Epithelial cell of proximal tubule (primary cell): Measurements from ENCODE around the gene NF1. TPM values are rescaled to one million over a fixed set of nuclear protein-coding genes. Genes with fewer than 3 reads are reported as not detected.

Source experiments
- DNase-seq: peaks from one replicate; pipeline ENCODE4 v3.0.0-alpha.2; 2011; ENCODE audit warnings: low read depth
- H3K4me3 ChIP-seq: 2 replicates; pipeline ENCODE4 v1.5.1; 2011; ENCODE audit warnings: low read depth, mild to moderate bottlenecking, low read length
- CTCF ChIP-seq: conservative IDR thresholded peaks from 2 replicates; pipeline ENCODE4 v1.5.1; 2012; ENCODE audit warnings: low read depth, mild to moderate bottlenecking, low read length
- total RNA-seq: library from RNA; depleted of rRNA; stranded (reverse); fragments of >200 nt; gene quantifications from 2 replicates; pipeline ENCODE4 v1.2.3, GENCODE V29; 2015

Gene NF1
- total RNA-seq, 1 donor from 2014 or later = 40.2 TPM

DNA sequence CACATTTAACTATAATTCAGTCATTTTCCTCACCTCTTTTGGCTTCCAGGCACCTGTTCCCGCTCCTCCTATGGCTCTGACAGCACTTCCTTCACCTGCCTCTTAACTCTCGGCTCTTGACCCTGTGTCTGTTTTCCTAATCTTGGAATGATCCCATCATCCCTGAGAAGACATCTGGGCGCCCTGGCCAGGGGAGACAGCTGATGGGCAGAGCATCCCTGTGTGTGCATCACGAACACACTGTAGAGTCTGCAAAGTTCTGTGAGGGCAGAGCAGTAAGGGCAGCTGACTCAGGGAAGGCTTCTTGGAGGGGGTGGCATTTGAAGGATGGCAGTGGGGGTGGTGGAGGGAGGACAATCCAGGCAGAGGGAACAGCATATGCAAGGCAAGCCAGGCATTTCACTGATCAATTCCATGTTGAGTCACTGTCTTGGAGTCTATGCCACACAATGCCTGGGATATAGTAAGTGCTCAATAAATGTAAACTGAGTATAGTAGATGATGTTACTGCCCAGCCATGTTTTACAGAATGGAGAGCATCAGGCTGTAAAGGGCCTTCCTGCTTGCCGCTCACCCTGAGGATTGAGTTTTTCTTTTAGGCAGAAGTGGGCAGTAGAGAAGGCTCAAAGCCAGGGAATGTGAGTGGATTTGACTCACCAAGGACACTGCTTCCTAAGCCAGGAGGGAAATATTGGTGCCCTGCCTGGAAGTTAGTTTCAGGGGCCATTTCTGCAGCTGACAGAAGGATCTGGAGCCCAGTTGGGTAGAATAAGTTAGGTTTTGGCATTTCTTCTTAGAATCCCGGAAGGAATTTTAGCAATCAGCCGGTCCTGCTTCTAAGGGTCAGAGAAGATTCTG is 290.9 kb downstream of the NF1 start:
- TF ChIP-seq CTCF = no peak
- no peak for DNase-seq
- no peak overlapping the region for H3K4me3 ChIP-seq

DNA sequence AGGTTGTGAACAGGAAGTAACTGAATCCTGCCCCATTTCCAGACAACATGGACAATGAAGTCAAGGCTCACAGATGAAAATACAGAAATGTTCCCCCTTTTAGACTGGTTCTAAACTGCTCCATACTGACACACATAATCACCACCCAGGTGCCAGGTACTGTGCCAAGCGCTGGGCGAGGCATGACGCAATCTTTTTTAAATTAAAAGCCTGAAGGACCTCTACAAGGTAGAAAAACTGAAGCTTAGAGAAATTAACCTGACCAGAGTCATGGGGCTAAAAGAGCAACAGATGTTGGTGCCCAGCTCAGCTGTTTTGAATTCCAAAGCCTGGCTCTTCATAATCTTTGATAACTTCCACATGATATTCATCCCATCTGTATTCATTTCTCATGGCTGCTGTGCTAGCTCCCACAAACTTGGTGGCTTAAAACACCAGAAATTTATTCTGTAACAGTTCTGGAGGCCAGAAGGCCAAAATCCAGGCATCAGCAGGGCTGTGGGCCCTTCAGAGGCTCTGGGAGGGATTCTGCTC is 291.8 kb downstream of the NF1 start:
- DNase-seq = no peak
- no peak for TF ChIP-seq CTCF

GRCh38 chr17:31387438-31387837 is 292.7 kb downstream of the NF1 start:
- H3K4me3 ChIP-seq = no peak overlapping the region
- DNase-seq = no peak
- TF ChIP-seq CTCF = no peak

More for the DNA sequence above, 291.8 kb downstream of the NF1 start:
- H3K4me3 ChIP-seq = no peak overlapping the region

DNA sequence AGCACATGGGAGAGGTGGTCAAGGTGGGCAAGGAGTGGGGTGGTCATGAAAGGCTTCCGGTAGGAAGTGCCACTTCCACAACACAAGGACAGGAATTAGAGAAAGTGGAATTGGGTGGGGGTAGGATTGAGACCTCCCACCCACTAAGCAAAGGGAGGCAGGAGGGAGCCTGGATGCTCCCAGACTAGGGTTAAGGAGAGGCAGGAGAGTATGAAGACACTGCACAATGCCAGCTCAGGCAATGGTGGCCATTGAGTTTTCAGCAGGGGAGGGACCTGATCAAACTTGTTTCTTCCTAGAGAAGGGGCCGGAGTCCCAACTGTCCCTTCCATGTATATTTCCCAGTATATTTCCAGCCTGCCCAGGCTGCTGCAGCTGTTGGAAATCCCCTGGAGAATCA is 293.6 kb downstream of the NF1 start:
- no peak for TF ChIP-seq CTCF
- no peak overlapping the region for H3K4me3 ChIP-seq
- DNase-seq = no peak

- TF ChIP-seq CTCF = peak; percentile 69
- no peak for DNase-seq
- H3K4me3 ChIP-seq = no peak overlapping the region
These were observed 294.2 kb downstream of the NF1 start for GRCh38 chr17:31388770-31389656.

- DNase-seq = no peak
- no peak for TF ChIP-seq CTCF
These were observed 295.0 kb downstream of the NF1 start for GRCh38 chr17:31389657-31390381.

More at GRCh38 chr17:31389657-31390381, 295.0 kb downstream of the NF1 start:
- no peak overlapping the region for H3K4me3 ChIP-seq
